Activated T-cell treated with anti-CD3 and anti-CD28 coated beads, Interleukin-2, amount 50 U/mL, for 1 hour (primary cell): ENCODE results near the gene HSD17B2.

Experiments
- DNase-seq: peaks from one replicate; pipeline ENCODE4 v3.0.0-alpha.2; 2020

The HSD17B2 gene

DNA sequence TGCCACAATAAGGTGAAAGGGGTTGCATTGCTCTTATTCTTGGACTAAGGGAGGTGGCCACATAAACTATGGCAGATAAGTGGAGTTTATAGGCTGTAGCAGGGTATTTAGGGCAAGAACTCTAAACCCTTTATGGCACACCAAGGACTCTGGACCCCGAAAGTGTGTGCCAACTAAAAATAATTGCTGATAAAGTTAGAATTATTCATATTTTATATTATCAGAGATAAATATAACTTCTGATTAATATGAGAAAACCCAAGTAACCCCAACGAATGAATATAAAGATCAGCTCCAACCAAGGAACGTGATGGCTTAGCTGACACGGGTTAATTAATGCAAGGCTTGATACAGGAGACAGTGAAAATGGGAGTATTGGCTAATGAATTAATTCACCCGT, 15.0 kb upstream of the HSD17B2 start:
- DNase-seq = no peak

DNA sequence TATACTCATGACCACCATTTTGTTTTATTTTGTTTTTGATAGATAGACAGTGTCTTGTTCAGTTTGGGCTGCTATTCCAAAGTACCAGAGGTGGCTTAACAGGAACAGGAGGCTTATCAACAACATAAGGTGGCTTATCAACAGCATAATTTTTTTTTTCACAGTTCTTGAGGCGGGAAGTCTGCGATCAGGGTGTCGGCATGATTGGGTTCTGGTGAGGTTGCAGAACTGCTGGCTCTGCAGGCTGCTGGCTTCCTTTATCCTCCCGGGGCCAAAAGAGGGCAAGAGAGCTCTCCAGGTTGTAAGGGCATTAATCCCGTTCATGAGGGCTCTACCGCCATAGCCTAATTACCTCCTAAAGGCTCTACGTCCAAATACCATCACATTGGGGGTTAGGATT, 11.8 kb upstream of the HSD17B2 start:
- DNase-seq = no peak

DNA sequence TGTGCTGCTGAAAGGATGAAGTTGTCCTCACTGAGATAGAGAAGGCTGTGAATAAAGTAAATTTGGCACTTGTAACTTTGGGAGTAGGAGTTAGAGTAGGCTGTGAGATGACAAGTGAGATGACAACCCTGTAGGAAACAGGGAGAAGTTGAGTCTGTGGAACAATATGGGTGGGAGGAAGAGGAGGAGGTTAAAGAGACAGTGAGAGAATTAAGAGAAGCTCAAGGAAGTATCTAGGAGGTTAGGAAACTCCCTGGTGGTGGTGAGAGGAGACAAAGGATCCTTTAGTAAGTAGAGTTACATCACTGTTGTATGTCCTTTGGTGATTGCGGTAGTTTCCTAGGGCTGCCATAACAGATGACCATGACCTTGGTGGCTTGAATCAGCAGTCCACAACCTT, 10.7 kb upstream of the HSD17B2 start:
- DNase-seq = no peak

DNA sequence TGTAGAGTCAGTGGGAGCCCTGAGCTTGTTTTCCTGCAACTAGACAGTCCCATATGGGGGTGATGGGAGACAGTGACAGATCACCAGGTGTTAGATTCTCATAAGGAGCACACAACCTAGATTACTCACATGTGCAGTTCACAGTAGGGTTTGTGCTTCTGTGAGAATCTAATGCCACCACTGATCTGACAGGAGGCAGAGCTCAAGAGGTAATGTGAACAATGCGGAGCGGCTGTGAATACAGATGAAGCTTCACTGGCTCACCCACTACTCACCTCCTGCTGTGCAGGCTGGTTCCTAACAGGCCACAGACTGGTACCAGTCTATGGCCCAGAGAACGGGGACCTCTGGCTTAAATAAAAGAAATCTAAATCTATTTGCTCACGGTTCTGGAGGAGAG, 10.2 kb upstream of the HSD17B2 start:
- no peak for DNase-seq

DNA sequence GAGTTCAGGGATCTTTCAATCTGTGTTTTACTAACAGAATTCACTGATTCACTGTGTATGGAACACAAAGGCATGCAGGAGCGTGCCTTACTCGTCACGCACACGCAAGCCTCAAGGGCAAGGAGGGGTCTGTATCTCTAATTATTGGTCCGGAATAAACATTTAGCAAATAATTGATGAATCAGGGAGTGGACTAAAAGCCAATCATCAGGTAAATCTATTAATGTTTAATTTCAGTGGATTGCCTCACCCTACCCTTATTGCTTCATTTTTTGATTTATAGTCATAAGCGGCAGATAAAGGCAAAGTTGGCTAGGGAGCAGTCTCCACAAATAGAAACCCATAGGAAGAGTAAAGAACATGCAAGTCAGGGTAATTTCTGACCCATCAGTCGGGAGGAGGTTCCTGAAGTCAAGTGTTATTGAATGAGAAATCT, 7.4 kb upstream of the HSD17B2 start:
- DNase-seq = no peak

DNA sequence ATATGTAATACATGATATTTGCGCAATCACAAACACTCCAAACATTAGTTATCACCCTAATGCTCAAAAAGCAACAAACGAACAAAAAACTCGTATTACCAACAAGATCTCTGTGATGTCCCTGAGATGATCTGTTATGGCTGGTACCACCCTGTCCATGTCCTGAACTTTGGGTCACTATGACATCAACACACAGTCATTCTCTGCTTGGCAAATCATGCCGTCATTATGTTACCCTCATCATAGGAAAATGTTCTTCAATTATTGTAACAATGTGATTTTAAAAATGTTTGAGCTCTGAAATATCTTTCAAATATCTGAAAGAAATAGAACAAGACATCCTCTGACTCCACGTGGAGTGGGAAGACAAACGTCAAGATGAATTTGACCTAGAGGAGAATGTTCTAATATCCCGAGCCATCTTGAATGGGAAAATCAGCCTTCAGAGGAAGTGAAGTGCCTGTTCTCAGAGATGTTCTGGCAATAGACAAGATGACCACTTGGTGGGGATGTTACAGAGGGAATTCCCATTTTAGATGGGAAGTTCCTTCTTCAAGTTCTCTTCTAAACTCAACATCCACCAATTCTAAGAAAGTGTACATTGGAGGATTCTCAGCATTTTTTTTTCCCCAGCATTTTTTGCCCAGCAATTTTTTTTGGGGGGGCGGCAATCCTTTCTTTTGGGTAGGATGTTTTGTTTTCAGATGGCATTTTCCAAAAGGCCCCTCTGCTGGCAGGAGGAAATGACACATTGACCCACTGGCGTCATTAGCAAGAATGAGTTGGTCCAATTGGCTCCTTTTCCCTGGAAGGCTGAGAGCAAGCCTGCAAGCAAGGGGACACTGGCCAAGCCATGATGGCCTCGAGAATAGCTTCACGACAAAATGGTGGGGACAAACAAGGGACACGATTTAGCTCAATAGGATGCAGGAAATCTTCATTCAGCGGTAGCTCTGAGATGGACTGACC, 3.7 kb upstream of the HSD17B2 start:
- DNase-seq = no peak

DNA sequence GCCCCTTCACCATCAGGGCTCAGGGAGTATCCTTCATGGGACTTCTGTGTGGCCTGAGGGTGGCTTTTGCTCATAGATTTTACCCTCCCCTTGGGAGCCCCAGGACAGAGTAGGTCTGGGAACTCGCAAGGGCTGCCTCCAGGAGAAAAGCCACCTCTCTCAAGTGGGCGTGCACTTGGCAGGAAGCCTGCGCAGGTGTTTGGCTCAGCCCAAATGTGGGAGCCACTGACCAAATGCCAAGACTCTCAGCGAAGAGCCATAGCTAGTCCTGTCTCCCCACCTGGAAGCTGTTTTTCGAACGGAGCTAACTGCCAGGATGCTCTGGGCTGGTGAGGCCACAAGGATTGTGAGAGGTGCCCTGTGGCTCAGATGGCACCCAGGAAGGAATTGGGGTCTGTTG, 2.0 kb upstream of the HSD17B2 start:
- DNase-seq = no peak

DNA sequence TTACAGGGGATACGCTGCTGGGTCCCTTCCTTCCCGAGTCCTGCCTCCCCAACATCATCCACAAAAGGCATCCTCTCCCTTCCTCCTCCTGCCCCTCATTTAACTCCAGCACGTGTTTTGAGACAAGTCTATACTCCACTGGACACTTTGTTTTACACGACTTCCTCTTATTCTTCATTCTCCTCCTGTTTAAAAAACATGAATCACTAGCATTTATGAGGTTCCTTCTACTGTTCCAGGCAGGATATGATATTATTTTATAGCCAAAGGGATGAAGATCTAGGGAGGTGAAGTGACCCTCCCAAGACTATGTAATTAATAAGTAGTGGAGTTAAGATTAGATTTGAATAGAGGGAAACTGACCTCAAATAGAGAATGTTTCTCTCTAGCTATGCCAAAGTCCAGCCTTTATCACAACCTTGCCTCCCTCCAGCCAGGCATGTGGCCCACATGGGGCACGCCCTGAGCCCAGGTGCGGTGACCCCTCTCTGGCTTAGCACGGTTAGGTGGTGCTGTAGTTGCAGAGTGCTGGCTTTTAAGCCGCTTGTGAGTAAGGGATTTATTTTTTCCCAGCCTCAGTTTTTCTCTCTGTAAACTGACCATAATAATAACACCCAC, 1.3 kb upstream of the HSD17B2 start:
- no peak for DNase-seq

DNA sequence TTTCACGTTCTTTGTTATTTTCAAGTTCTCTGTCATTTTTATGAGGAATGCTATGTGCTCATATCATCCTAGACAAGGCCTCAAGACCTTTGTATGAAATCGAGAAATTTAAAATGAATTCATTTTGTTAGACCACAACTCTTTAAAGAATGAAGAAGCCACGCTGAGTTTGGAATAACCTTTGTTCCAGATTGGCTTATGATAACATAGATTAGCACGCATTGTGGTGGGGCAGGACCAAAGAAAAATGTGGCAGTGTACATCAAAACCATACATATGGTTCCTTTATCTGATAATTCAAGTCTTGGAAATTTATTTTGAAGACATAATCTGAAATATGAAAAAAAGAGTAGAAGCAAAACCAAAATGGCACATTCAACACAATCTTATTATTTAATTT, 2.2 kb downstream of the HSD17B2 start:
- DNase-seq = no peak

DNA sequence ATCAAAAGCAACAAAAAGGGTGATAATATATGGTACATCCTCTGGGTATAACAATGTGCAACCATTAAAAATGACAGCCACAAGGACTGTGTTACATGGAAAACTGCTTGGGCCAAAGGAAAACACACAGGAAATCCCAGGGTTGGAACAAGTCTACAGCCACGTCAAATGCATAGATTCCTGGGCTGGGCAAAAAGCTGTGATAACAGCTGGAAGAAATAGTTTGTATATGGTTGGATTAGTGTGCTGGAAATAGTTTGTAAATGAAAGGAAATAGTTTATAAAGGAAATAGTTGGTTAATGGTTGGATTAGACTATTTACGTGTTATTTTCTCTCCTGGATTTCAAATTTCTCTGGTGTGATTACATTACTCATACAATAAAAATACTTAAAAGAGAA, 2.6 kb downstream of the HSD17B2 start:
- DNase-seq = no peak

DNA sequence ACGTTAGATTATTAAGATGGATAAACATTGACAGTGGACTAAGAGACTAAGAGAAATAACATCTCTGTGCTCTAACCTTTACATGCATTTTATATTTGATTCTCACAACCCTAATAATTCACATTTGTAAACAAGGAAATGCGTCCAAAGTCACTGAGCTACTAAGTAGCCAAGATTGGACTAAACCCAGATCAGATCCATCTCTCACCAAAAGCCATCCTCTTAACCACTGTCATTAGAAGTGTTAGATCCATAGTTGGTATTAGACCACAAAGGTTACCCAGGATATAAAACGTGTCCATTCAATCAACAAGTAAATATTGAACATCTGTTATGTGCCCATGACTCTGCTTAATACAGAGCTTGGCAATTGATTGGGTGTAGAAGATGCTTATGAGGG, 5.2 kb downstream of the HSD17B2 start:
- DNase-seq = no peak

DNA sequence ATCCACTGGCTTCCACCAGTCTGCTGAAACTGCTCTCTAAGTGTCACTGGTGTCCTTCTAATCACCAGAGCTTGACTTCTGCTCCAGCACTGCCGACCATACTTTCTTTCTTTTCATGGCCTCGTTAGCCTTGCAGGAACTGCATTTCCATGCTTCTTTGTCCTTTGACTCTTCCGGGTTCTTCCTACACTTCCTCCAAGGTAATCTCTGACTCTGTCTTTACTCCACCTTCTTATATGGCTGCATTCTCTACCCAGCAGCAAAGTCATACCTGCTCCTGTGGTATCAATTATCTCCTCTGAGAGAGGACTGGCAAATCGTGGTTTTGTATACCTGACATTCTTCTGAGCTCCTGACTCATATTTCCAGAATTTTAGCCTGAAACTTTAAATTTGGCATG, 6.5 kb downstream of the HSD17B2 start:
- no peak for DNase-seq

DNA sequence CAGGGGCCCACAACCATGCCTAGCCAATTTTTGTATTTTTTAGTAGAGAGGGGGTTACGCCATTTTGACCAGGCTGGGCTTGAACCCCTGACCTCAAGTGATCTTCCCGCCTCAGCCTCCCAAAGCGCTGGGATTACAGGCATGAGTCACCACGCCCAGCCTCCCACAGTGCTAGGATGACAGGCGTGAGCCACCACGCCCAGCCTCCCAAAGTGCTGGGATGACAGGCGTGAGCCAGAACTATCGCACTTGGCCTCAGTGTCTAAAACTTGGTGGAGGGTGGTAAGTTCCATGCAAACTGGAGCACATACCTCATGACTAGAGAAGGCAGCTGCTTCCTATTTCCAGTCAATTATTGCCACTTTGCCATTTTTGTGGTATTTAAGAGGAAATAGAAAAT, 7.1 kb downstream of the HSD17B2 start:
- no peak for DNase-seq

DNA sequence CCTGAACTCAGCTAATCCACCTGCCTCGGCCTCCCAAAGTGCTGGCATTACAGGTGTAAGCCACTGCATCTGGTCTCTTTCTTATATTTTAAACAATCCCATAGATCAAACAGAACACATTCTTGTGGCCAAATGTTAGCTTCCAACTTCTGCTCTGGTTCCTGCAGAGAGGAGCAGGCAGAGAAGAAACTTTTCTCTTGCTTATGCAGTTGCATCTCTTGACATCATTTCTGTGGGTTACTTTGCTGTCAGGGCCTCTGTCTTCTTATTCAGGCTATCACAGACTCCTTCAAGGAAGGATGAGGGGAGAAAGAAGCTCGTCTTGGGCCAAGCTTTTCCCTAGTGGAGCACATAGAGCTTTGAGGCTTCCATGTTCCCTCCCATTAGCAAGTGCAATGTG, 7.8 kb downstream of the HSD17B2 start:
- no peak for DNase-seq

DNA sequence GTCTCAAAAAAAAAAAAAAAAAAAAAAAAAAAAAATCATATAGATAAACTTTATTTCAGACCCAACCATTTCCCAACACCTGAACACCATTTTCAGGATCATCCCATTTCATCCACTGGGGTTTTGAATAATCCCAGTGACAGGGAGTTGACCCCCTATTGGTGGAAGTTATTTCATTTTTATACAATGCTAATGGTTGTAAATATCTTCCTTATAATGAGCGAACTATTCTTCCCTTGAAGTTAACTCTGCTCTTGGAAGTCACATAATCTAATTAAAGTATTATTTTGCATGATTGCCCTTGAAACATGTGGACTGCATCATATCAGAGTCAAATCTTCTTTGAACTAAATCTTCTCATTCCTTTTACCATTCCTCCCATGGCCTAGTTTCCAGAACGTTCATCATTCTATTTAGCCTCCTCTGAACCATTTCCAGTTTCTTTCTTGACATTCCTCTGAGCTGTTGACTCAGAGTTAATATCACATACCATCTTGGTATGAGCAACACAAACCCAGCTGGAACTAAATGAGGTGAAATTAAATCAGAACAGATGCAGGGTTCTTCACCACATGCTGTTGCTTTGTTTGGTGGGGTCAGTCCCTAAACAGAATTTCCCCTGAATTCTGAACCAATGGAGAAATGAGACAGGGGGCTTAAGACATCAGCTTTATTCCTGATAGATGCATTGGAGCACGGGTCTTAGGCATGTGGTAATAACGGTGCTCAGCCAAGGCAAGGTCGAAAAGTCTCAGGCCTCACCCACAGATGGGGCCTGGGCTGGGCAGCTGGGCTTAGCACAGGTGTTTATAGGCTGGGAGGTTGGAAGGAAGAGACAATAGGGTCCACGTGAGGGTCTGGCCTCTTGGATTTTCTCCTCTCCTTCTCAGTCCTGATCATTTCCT, 8.9 kb downstream of the HSD17B2 start:
- DNase-seq = no peak

DNA sequence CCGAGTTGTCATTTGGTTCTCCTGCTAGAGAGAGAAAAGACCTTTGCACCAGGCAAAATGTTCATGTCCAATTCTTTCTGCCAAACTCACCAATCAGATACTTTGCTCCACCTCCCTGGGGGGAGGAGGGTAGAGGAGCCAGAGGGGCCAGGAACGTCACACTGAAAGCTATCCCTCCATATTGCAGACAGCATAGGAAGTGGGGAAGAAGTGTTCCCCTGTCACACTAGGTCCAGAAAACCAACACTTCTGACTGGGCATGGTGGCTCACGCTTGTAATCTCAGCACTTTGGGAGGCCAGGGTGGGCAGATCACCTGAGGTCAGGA, 9.5 kb downstream of the HSD17B2 start:
- DNase-seq = no peak

DNA sequence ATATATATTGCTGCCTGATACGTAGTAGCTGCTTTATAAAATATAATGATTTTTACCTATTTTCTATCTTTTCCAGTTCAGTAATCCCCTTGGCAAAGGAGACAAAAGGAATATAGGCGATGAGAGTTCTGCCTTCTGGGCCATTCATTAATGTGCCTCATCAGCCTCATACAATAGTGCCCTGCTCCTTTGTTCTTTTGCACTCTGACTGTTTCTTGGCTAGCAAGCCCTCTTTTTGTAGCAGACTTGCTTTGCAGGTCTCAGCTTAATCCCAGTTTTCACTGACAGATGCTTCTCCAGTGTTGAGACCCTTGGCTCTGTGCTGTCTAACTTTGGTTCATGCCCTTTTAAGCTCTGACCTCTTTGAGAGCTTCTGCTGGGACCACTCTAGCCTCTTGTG, 10.4 kb downstream of the HSD17B2 start:
- DNase-seq = no peak

DNA sequence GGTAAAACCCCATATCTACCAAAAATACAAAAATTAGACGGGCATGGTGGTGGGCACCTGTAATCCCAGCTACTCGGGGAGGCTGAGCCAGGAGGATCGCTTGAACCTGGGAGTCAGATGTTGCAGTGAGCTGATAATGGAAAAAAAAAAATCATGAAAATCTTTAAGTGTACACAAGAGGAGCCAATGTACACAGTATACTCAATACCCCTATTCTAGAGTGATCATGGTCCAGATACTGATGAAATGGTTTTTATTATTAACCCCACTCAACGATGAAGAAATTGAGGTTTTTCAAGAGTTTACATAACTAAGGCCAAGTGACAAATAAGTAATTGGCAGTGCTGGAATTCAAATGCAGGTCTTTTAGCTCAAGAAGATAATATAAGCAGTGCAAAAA, 11.5 kb downstream of the HSD17B2 start:
- DNase-seq = no peak

DNA sequence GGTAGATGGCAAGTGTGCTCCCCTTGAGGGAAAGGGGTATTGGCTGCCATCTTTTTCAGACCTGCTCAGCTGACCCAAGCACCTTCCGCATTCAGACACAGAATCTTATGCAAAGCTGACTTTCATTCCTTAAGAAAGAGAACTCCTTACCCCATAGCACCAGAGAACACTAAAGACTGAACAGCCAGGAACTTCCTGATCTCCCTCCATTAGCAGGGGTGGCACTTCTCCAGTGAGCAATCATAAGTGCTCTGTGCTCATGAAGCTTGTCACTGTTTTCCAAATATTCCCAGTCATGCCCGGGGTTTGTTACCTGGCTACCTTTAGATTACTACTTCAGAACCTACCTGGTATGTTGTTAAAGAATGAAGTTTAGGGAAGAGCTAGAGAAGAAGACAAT, 11.9 kb downstream of the HSD17B2 start:
- no peak for DNase-seq

DNA sequence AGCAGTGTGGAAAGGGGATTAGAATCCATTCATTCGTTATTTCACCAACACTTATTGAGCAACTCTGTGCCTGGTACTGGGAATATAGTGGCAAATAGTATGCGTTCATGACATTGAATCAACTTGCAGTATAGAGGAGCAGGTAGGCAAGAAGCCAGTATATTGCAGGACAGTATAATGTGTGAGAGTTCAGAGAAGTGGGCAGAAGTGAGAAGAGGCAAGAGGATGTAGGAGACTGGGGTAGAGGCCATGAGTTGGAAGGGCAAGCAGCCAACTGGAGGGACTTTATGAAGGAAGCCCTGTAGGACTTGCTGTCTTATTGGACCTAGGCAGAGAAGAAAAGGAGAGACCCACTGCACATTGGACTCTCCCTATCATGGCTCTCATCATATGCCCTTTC, 12.3 kb downstream of the HSD17B2 start:
- no peak for DNase-seq

DNA sequence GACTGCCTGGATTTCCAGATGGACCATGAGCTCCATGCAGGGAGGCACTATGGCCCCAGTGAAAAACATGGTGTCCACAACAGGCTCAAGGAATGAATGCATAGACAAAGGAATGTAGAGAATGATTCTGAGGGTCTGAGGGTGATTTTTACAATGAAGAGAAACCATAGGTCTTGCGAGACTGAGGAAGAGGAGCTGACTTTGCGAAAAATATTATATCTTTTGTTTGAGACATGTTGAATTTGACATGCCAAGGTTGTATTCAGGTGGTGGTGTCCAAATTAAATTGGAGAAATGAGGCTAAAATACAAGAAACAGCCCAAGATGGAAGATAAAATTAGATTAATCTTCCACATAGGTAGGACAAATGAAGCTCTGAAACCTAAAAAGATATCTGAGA, 12.7 kb downstream of the HSD17B2 start:
- no peak for DNase-seq

DNA sequence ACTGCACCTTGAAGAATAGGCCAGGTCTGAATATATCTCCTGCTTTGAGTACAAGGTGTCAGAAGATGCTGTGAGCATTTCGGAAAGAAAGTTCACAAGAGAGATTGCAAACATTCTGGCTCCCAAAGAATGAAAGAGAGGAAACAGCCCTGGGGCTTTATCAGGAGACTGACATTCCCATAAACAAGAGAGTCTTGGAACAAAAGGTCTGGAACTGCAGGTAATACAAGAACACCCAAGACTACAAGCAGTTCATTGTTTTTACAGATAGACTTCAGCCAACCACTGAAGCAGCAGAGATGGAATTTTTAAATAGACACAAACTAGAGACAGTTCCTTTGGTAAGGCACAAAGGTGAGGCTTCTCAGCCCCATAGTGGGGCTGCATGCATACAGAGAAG, 14.4 kb downstream of the HSD17B2 start:
- DNase-seq = no peak

DNA sequence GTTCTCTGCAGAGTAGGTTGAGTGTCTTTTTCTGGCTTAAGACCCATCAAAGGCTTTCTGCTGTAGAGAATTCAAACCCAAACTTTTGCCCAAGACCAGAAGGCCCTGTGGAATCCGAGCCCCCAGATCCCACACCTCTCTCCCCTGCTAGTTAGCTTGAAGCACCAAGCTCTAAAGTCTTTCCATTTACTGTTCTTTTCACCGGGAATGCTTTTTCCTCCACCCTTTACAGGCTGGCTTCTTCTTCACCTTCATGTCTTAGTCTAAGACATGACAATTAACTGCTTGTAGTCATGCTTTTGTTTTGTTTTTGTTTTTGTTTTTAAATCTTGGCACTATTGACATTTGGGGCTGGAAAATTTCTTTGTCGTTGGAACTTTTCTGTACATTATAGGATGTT, 15.5 kb downstream of the HSD17B2 start:
- DNase-seq = no peak

DNA sequence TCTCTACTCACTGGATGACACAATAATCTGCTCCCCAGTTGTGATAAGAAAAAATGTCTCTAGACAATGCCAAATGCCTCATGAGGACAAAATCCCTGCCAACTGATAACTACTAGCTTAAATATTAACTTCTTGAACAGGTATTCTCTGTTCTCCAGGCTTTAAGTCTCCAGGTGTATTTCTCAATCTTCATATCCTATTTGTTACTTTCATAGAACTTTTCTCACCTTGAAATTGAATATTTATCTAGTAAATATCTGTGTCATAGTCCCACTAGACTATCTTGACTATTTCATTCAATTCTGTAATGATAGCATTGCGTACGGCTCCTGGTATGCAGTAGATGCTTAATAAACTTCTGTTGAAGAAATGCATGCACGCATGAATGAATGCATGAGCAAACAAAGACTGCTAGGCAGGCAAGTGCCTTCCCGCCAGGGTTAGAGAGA, 15.9 kb downstream of the HSD17B2 start:
- DNase-seq = no peak
